HCT116 (cell line): ENCODE results near the gene OPCML. TPM values are rescaled to one million over a fixed set of nuclear protein-coding genes. Genes with fewer than 3 reads are reported as not detected.

Experiments
- ATAC-seq: fragments of 200-7000 bp; cut with Tn5 transposase; 2 replicates; pipeline ENCODE4 v1.9.1; 2020; ENCODE audit warnings: mild to moderate bottlenecking, moderate library complexity
- BruUV-seq: library from RNA; stranded (reverse); fragments of 400-500 nt; replicated peaks from 2 replicates; lab custom pipeline; 2021; lab: Mats Ljungman, UMichigan
- CTCF ChIA-PET: fragments of 300-600 bp; sonication (Branson Sonifier 250); formaldehyde crosslinking; loops from one replicate; lab custom pipeline; 2021; ENCODE audit warnings: antibody characterized with exemption; lab: Charles Lee
- POLR2A ChIA-PET: fragments of 300-600, 350-600 bp; sonication (Branson Sonifier 250); formaldehyde crosslinking; loops from one replicate; lab custom pipeline; 2021; ENCODE audit warnings: antibody characterized with exemption; lab: Charles Lee
- RAD21 ChIA-PET, 2 experiments: fragments of 300-600 bp; sonication (Branson Sonifier 250); formaldehyde crosslinking; loops; one replicate each; lab custom pipeline; 2023; ENCODE audit warnings: low total read pairs in 2 of 2; ENCODE audit not compliant: uncharacterized antibody in 2 of 2, unreplicated experiment in 2 of 2, low non-redundant PET in 1 of 2; lab: Charles Lee
- DNase-seq: peaks from one replicate; pipeline ENCODE4 v3.0.0-alpha.2; 2010; ENCODE audit warnings: low read depth, low spot score
- H2AFZ ChIP-seq: fragments of 200-600 bp; shearing (Covaris generic), sonication (generic); 2 replicates; pipeline ENCODE4 v1.6.1; 2017; ENCODE audit warnings: low read depth, mixed run types, mixed read lengths, antibody characterized with exemption, low read length; ENCODE audit not compliant: poor library complexity, severe bottlenecking
- H3K27ac ChIP-seq: 2 replicates; pipeline ENCODE4 v1.5.1; 2012; ENCODE audit warnings: low read depth, low read length
- H3K27me3 ChIP-seq: fragments of 200-600 bp; sonication (generic); 2 replicates; pipeline ENCODE4 v1.6.1; 2016; ENCODE audit warnings: mixed run types, low read length, mixed read lengths; ENCODE audit not compliant: insufficient read depth
- H3K36me3 ChIP-seq, 2 experiments: fragments of 200-500 bp in 1 of 2; fragments of 200-600 bp in 1 of 2; sonication (Bioruptor generic) in 1 of 2; sonication (generic) in 1 of 2; 2 replicates each; pipeline versions ENCODE4 v1.5.1 to v1.6.1; 2014 to 2016; ENCODE audit warnings: low read length in 2 of 2, inconsistent platforms in 1 of 2, mixed read lengths in 1 of 2, mixed run types in 1 of 2; ENCODE audit not compliant: insufficient read depth in 2 of 2, control insufficient read depth in 1 of 2
- H3K4me1 ChIP-seq, 2 experiments: fragments of 200-600 bp in 1 of 2; sonication (generic) in 1 of 2; 2 replicates each; pipeline versions ENCODE4 v1.5.1 to v1.6.1; 2012 to 2017; ENCODE audit warnings: low read length in 2 of 2, inconsistent platforms in 1 of 2, mild to moderate bottlenecking in 1 of 2, mixed read lengths in 1 of 2, mixed run types in 1 of 2, moderate library complexity in 1 of 2; ENCODE audit not compliant: insufficient read depth in 2 of 2, control insufficient read depth in 1 of 2
- H3K4me2 ChIP-seq: fragments of 200-600 bp; sonication (generic); 2 replicates; pipeline ENCODE4 v1.6.1; 2017; ENCODE audit warnings: mixed run types, low read length, mixed read lengths
- H3K4me3 ChIP-seq, 2 experiments: fragments of 200-600 bp in 1 of 2; sonication (generic) in 1 of 2; replicated peaks in 1 of 2; 2 replicates each; pipeline ENCODE4 v1.5.1; 2011 to 2016; ENCODE audit warnings: low read length in 2 of 2, control low read depth in 1 of 2, low read depth in 1 of 2, mild to moderate bottlenecking in 1 of 2, mixed read lengths in 1 of 2, mixed run types in 1 of 2
- H3K79me2 ChIP-seq: fragments of 200-600 bp; sonication (generic); 2 replicates; pipeline ENCODE4 v1.6.1; 2017; ENCODE audit warnings: mild to moderate bottlenecking, mixed run types, low read length, moderate library complexity, mixed read lengths; ENCODE audit not compliant: insufficient read depth
- H3K9ac ChIP-seq: fragments of 200-600 bp; sonication (generic); 2 replicates; pipeline ENCODE4 v1.6.1; 2016; ENCODE audit warnings: low read length, mixed read lengths
- H3K9me2 ChIP-seq: fragments of 200-600 bp; sonication (generic), shearing (Covaris generic); 2 replicates; pipeline ENCODE4 v1.6.1; 2017; ENCODE audit warnings: mixed run types, mild to moderate bottlenecking, moderate library complexity; ENCODE audit not compliant: insufficient read depth
- H3K9me3 ChIP-seq, 2 experiments: fragments of 200-500 bp in 1 of 2; fragments of 200-600 bp in 1 of 2; sonication (Bioruptor generic) in 1 of 2; sonication (generic) in 1 of 2; 2 replicates each; pipeline ENCODE4 v1.6.1; 2014 to 2017; ENCODE audit warnings: low read length in 2 of 2, mixed read lengths in 2 of 2, inconsistent platforms in 1 of 2, low read depth in 1 of 2, mild to moderate bottlenecking in 1 of 2, mixed run types in 1 of 2, moderate library complexity in 1 of 2; ENCODE audit not compliant: control insufficient read depth in 1 of 2, insufficient read depth in 1 of 2
- H4K20me1 ChIP-seq: fragments of 200-600 bp; sonication (generic), shearing (Covaris generic); 2 replicates; pipeline ENCODE4 v1.6.1; 2017; ENCODE audit warnings: mixed run types, mild to moderate bottlenecking, moderate library complexity; ENCODE audit not compliant: insufficient read depth
- CBX3 ChIP-seq: IDR thresholded peaks from 2 replicates; pipeline ENCODE4 v1.6.1; 2012; ENCODE audit warnings: low read depth
- CTCF ChIP-seq, 3 experiments: fragments of 200-600 bp in 1 of 3; sonication (generic) in 1 of 3; IDR thresholded peaks in 2 of 3; conservative IDR thresholded peaks in 1 of 3; 2 replicates each; pipeline ENCODE4 v1.5.1; 2012 to 2017; ENCODE audit warnings: low read depth in 2 of 3, low read length in 2 of 3, antibody characterized with exemption in 1 of 3, borderline replicate concordance in 1 of 3, control low read depth in 1 of 3, mild to moderate bottlenecking in 1 of 3, mixed read lengths in 1 of 3, mixed run types in 1 of 3, moderate library complexity in 1 of 3; ENCODE audit not compliant: insufficient read depth in 1 of 3
- ELF1 ChIP-seq: IDR thresholded peaks from 2 replicates; pipeline ENCODE4 v1.6.1; 2012; ENCODE audit warnings: low read depth, borderline replicate concordance
- EZH2 ChIP-seq: fragments of 200-600 bp; sonication (generic); IDR thresholded peaks from 2 replicates; pipeline ENCODE4 v1.6.1; 2017; ENCODE audit warnings: antibody characterized with exemption, mixed run types
- FOSL1 ChIP-seq: IDR thresholded peaks from 2 replicates; pipeline ENCODE4 v1.6.1; 2012; ENCODE audit warnings: low read depth
- JUND ChIP-seq: IDR thresholded peaks from 2 replicates; pipeline ENCODE4 v1.6.1; 2012
- MAX ChIP-seq: IDR thresholded peaks from 2 replicates; pipeline ENCODE4 v1.6.1; 2012
- POLR2A ChIP-seq: IDR thresholded peaks from 2 replicates; pipeline ENCODE4 v1.7.0; 2011; ENCODE audit warnings: borderline replicate concordance; ENCODE audit not compliant: insufficient read depth, insufficient read length; ENCODE audit errors: extremely low read depth
- POLR2AphosphoS5 ChIP-seq: IDR thresholded peaks from 2 replicates; pipeline ENCODE4 v1.6.1; 2011; ENCODE audit warnings: mild to moderate bottlenecking, low read depth, low read length, moderate library complexity
- RAD21 ChIP-seq: IDR thresholded peaks from 2 replicates; pipeline ENCODE4 v1.6.1; 2012; ENCODE audit warnings: low read depth, mild to moderate bottlenecking
- intact Hi-C: fragments of 100-400 bp; cut with micrococcal nuclease; formaldehyde crosslinking; loops from 2 replicates; pipeline ENCODE4 v1.10.0; 2022
- total RNA-seq: library from RNA; stranded (reverse); gene quantifications from one replicate; pipeline ENCODE4 v1.2.1, GENCODE V29; 2021; ENCODE audit not compliant: unreplicated experiment

The OPCML gene
- total RNA-seq, 1 experiment from 2014 or later: not detected

- no peaks in the 10 kb centered on the region for H3K27me3 ChIP-seq
- ATAC-seq (no peak), DNase-seq (no peak)
- no peak overlapping the region for H3K4me2 ChIP-seq
- peaks cover 5 to 6% of the 10 kb centered on the region in 2 experiments; a peak in 2 of 4 replicates for H3K9me3 ChIP-seq
- no peak overlapping the region for H3K27ac ChIP-seq
- H3K9me2 ChIP-seq: no peaks in the 10 kb centered on the region
- no TSS peak for BruUV-seq
- H2AFZ ChIP-seq: no peak overlapping the region
- ChIA-PET RAD21 (no interaction called here), CTCF (no interaction called here), POLR2A (no interaction called here)
- TF ChIP-seq CBX3 (no peak), ELF1 (no peak), EZH2 (no peak), FOSL1 (no peak), MAX (no peak), JUND (no peak), CTCF (IDR thresholded peaks at IDR 0.05 in 2 of 3, conservative IDR thresholded peaks at IDR 0.05 in 1 of 3; ENCODE audit: borderline replicate concordance in 1 of 3, insufficient read depth in 1 of 3, low read depth in 2 of 3, low read length in 2 of 3) (no peak), RAD21 (no peak), POLR2A (no peak), POLR2AphosphoS5 (no peak)
- no peaks in the 10 kb centered on the region for H3K4me1 ChIP-seq
- no peaks in the 10 kb centered on the region for H3K79me2 ChIP-seq
- H3K36me3 ChIP-seq: no peaks in the 10 kb centered on the region
- H3K9ac ChIP-seq: no peak overlapping the region
- no peak overlapping the region for H3K4me3 ChIP-seq
- intact Hi-C loops: no loop called here
- no peaks in the 10 kb centered on the region for H4K20me1 ChIP-seq
These were observed 367.3 kb downstream of the OPCML start for GRCh38 chr11:133164986-133165385.
